Activated CD8-positive, alpha-beta T cell treated with anti-CD3 and anti-CD28 coated beads, Interleukin-2, amount 10 ng/mL, durations not matched to agents 7 days and 5 days (primary cell): Measurements from ENCODE around the gene MUC5B. TPM values are rescaled to one million over a fixed set of nuclear protein-coding genes. Genes with fewer than 3 reads are reported as not detected.

Experiments
- ATAC-seq: fragments of 150-1000 bp; cut with Tn5 transposase; one replicate; pipeline ENCODE4 v1.10.0; 2021; ENCODE audit warnings: moderate library complexity
- CTCF ChIA-PET: fragments of 350-600 bp; sonication (Branson Sonifier 250); formaldehyde crosslinking; loops from one replicate; lab custom pipeline; 2021; ENCODE audit warnings: antibody characterized with exemption; lab: Charles Lee
- POLR2A ChIA-PET: fragments of 350-600 bp; sonication (Branson Sonifier 250); formaldehyde crosslinking; loops from one replicate; lab custom pipeline; 2021; ENCODE audit warnings: antibody characterized with exemption; lab: Charles Lee
- DNase-seq: peaks from one replicate; pipeline ENCODE4 v3.0.0-alpha.2; 2020
- H3K27ac Mint-ChIP-seq: one replicate; pipeline ENCODE4 v1.8.0; 2021; ENCODE audit warnings: mild to moderate bottlenecking, mixed read lengths
- H3K27me3 Mint-ChIP-seq: one replicate; pipeline ENCODE4 v1.8.0; 2021; ENCODE audit warnings: low read depth, mixed read lengths
- H3K36me3 Mint-ChIP-seq: one replicate; pipeline ENCODE4 v1.8.0; 2021; ENCODE audit warnings: low read depth, mixed read lengths
- H3K4me1 Mint-ChIP-seq: one replicate; pipeline ENCODE4 v1.8.0; 2021; ENCODE audit warnings: low read depth, mixed read lengths
- H3K4me3 Mint-ChIP-seq: one replicate; pipeline ENCODE4 v1.8.0; 2021; ENCODE audit warnings: mild to moderate bottlenecking, mixed read lengths
- H3K9me3 Mint-ChIP-seq: one replicate; pipeline ENCODE4 v1.8.0; 2022; ENCODE audit warnings: mixed read lengths; ENCODE audit not compliant: insufficient read depth
- total RNA-seq, 2 experiments: library from RNA; stranded (reverse); gene quantifications; one replicate each; pipeline ENCODE4 v1.2.3, GENCODE V29; 2021

The MUC5B gene
- total RNA-seq, 2 experiments from 2014 or later: not detected

DNA sequence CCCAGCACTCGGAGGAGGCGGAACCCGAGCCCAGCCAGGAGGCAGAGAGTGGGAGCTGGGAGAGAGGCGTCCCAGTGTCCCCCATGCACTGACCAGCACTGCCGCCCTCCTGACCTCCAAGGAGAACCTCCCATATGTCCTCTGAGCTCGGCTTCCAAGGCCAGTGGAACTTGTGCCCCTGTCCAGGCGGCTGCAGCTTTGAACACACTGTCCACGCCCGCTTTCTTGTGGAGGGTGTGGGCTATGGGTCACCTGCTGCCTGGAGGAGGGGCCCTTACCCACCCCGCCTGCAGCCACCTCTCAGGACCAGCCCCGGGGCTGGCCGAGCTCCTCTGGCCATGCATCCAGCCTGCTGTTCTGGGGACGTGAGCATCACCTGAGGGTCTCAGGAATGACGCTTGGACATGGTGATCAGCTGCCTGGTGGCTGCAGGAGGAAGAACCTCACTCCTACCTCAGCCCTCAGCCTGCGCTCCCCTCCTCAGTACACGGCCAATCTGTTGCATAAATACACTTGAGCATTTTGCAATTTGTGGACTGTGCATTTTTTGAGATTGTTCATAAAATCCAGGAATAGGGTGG is 22.2 kb upstream of the MUC5B start:
- DNase-seq: no peak
- Mint-ChIP-seq H3K36me3 (no peaks in the 10 kb centered on the region), H3K27ac (no peak overlapping the region), H3K4me3 (no peak overlapping the region), H3K4me1 (no peaks in the 10 kb centered on the region), H3K27me3 (no peaks in the 10 kb centered on the region), H3K9me3 (no peaks in the 10 kb centered on the region)
- POLR2A ChIA-PET: no interaction called here
- no peak for ATAC-seq
- CTCF ChIA-PET: interaction anchor here (0.8 kb wide), 1 partner anchor 374 kb away, joined by 4 read pairs; no protein-coding TSS in a partner anchor

DNA sequence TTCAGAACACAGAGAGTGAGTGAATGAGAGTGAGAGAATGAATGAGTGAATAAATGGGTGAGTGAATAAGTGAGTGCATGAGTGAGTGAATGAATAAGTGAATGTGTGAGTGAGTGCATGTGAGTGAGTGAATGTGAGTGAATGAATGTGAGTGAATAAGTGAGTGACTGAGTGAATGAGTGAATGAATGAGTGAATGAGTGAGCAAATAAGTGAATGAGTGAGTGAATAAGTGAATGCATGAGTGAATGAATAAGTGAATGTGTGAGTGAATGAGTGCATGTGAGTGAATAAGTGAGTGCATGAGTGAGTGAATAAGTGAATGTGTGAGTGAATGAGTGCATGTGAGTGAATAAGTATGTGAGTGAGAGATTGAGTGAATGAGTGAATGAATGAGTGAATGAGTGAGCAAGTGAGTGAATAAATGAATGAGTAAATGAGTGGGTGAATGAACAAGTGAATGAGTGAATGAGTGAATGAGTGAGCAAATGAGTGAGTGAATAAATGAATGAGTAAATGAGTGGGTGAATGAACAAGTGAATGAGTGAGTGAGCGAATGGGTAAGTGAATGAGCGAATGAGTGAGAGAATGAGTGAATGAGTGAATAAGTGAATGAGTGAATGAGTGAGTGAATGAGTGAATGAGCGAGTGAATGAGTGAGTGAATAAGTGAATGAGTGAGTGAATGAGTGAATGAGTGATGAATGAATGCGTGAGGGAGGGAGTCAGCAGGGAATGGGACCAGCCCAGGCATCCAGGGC is 21.3 kb upstream of the MUC5B start:
- Mint-ChIP-seq H3K9me3 (no peaks in the 10 kb centered on the region), H3K27ac (no peak overlapping the region), H3K36me3 (no peaks in the 10 kb centered on the region), H3K4me3 (no peak overlapping the region), H3K4me1 (no peaks in the 10 kb centered on the region), H3K27me3 (no peaks in the 10 kb centered on the region)
- POLR2A ChIA-PET: no interaction called here
- no peak for ATAC-seq
- CTCF ChIA-PET: interaction anchor here (0.8 to 1.9 kb wide), 4 partner anchors 11 to 373 kb away, joined by 3 to 14 read pairs (median 4); no protein-coding TSS in a partner anchor
- DNase-seq: no peak

DNA sequence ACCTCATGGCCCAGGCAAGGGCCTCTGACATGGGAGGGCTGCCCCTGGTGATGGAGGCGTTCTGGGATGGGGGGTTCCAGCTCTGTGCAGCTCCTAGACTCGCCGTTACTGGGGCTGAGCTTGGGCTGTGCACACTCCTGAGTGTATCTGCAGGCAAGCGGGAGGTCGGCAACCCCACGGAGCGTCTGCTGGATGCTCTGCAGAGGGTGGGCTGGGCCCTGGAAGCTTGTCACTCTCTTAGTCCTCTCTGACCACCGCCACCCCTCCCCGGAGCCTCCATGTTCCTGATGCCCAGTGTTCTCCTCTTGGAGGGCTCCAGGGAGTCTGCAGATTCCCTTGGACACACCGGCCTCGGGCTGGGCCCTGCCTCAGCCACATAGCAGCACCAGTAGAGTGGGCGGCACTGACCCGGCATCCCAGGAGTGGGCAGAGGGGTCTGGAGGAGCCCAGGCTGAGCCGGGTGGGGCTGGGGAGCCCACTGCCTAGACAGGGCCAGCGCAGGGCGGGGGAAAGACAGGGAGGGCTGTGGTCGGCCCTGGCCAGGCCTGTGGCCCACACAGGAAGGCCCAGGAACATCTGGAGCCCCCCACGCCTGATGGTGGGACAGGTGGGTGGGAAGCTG is 20.6 kb upstream of the MUC5B start:
- peak; percentile 28 for DNase-seq
- no peaks in the 10 kb centered on the region for H3K36me3 Mint-ChIP-seq
- H3K9me3 Mint-ChIP-seq: no peaks in the 10 kb centered on the region
- H3K4me1 Mint-ChIP-seq: no peaks in the 10 kb centered on the region
- no peaks in the 10 kb centered on the region for H3K27me3 Mint-ChIP-seq
- ChIA-PET POLR2A (no interaction called here), CTCF (interaction anchor here (0.9 to 1.9 kb wide), 4 partner anchors 10 to 372 kb away, joined by 3 to 14 read pairs (median 4); no protein-coding TSS in a partner anchor)
- H3K4me3 Mint-ChIP-seq: no peak overlapping the region
- no peak overlapping the region for H3K27ac Mint-ChIP-seq
- ATAC-seq: peak; percentile 7

DNA sequence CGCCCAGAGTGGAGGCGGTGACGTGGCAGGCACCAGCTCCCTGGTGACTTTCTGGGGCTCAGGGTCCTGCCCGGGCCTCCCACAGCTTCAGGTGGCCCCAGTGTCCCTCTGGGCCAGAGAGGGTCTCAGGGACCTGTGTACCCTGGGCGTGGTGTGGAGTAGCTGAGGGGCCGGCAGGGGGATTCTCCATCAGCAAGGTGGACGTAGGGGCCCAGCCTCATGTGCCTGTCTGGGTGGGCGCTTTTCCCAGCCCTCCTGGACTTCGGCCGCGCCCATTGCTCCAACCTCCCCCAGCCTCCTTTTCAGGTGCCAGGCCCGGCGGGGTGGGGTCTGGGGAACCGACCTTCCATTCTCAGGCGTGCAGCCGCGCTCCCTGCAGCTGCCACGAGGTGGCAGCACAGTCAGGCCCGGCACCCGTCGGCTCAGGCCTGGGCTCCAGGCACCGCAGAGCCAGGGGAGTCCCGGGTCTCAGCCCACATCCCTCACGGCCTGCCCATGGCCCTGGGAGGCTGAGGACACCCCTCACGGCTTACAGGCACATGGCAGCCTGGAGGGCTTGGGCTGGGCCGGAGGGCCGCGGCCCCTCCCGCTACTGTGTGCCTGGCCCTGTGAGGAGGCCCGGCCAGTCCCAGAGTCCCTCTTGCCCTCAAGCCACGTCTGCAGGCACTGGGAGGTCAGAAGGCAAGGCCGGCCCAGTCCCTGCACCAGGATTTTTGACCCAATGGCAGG is 19.9 kb upstream of the MUC5B start:
- no peaks in the 10 kb centered on the region for H3K36me3 Mint-ChIP-seq
- ATAC-seq: peak; percentile 77
- no peaks in the 10 kb centered on the region for H3K27me3 Mint-ChIP-seq
- CTCF ChIA-PET: interaction anchor here (0.9 to 1.9 kb wide), 4 partner anchors 9 to 372 kb away, joined by 3 to 14 read pairs (median 4); no protein-coding TSS in a partner anchor
- H3K27ac Mint-ChIP-seq: no peak overlapping the region
- POLR2A ChIA-PET: no interaction called here
- H3K4me1 Mint-ChIP-seq: no peaks in the 10 kb centered on the region
- no peak overlapping the region for H3K4me3 Mint-ChIP-seq
- H3K9me3 Mint-ChIP-seq: no peaks in the 10 kb centered on the region
- DNase-seq: peak; percentile 63

DNA sequence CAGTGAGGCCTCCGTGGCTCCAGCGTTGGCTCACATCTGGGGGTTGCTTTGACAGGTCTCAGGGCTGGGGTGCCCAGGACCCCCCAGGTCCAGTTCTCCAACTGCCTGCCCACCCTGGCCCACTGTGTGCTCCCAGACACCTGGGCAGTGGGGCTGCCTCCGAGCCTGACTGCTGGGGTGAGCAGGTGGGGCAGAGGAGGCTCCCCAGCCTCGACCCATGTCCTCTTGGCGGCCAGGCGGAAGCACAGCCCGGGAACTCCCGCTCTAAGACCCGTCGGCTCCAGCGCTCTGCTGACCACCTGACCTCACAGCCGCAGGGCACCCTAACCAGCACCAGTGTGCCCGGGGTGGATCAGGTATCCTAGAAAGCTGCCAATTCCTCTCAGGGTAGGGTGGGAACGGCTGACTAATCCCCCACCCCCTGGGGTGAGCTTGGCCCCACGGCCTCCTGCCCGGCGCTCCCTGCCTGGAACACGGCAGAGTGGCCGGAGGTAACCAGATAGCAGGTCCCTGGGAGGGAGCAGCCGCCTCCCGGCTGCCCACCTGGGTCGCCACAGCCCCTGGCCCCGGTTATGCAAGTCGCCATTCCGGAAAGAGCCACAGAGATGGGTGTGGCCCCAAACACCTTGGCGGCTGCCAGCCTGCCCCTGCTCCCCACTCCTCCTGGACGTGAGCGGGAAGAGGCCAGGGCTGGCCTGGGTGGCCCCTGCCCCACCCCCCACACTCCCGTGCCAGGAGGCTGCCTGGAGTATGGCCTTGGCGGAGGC is 19.2 kb upstream of the MUC5B start:
- CTCF ChIA-PET: interaction anchor here (0.9 to 1.9 kb wide), 2 partner anchors 292 to 371 kb away, joined by 3 to 14 read pairs; no protein-coding TSS in a partner anchor
- H3K27ac Mint-ChIP-seq: no peak overlapping the region
- POLR2A ChIA-PET: interaction anchor here (0.6 kb wide), 1 partner anchor 241 kb away, joined by 4 read pairs; no protein-coding TSS in a partner anchor
- ATAC-seq (no peak), DNase-seq (no peak)
- no peaks in the 10 kb centered on the region for H3K4me1 Mint-ChIP-seq
- H3K27me3 Mint-ChIP-seq: no peaks in the 10 kb centered on the region
- H3K4me3 Mint-ChIP-seq: no peak overlapping the region
- H3K9me3 Mint-ChIP-seq: no peaks in the 10 kb centered on the region
- H3K36me3 Mint-ChIP-seq: no peaks in the 10 kb centered on the region

DNA sequence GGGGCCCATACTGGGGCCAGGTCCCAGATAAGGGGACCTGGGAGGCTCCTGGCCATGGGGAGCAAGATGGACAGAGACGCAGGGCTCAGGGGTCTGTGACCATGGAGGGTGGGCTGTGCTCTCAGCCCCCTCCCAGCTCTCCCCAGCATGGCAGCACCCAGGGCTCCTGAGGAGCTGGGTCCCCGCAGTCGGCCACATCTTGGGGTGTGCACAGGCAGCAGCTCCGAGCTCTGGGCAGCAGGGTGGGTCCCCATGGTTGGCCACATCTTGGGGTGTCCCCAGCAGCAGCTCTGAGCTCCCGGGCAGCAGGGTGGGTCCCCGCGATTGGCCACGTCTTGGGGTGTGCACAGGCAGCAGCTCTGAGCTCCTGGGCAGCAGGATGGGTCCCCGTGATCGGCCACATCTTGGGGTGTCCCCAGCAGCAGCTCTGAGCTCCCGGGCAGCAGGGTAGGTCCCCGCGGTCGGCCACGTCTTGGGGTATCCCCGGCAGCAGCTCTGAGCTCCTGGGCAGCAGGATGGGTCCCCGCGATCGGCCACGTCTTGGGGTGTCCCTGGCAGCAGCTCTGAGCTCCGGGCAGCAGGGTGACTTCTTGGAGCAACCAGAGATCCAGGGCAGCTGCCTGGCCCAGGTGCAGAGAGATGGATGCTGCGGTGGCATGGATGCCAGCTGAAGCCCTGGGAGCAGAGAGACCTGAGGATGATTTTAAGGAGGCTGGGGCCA is 18.3 kb upstream of the MUC5B start:
- POLR2A ChIA-PET: interaction anchor here (0.5 kb wide), 1 partner anchor 333 kb away, joined by 3 read pairs; no protein-coding TSS in a partner anchor
- CTCF ChIA-PET: interaction anchor here (1.1 kb wide), 1 partner anchor 370 kb away, joined by 3 read pairs; no protein-coding TSS in a partner anchor
- DNase-seq (no peak), ATAC-seq (no peak)
- H3K36me3 Mint-ChIP-seq: no peaks in the 10 kb centered on the region
- no peaks in the 10 kb centered on the region for H3K9me3 Mint-ChIP-seq
- H3K27me3 Mint-ChIP-seq: no peaks in the 10 kb centered on the region
- H3K4me3 Mint-ChIP-seq: no peak overlapping the region
- H3K4me1 Mint-ChIP-seq: no peaks in the 10 kb centered on the region
- no peak overlapping the region for H3K27ac Mint-ChIP-seq

DNA sequence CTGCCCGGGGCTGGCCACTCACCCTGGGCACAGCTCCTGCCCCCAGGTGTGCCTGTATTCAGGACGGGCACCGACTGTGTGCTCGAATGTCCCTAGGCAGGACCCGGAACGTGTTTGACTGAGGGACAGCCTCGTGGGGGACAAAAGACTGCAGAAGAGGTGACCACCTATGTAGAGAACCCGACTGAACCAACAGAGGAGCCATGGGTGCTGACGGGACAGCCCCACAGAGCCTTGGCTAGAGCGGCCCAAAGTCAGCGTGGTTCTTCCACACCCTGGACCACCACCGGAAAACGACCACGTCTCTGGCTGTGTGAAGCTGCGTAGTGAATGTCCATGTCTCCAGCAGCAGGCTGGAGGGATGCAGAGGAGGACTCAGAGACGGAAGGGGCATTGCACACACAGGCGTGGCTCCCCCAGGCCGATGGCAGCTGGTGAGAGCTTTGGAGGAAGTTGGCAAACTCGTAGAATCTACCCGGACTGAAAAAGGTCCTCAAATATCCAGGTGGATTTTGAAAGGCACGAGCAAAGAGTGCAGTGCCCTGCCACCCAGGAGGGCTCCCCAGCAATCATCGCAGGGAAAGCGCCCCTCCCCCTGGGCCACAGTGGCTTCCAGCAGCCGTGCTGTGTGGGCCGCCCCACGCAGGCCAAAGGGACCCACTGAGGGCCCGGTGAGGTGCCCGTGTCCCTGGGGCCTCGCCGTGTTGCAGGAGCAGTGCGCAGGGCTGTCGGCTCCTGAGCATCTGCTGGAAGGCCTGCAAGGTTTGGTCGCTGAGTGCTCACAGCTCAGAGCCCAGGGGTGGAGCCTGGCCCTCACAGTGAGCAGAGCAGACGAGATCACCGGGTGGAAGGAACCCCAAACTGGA is 17.5 kb upstream of the MUC5B start:
- H3K4me1 Mint-ChIP-seq: no peaks in the 10 kb centered on the region
- DNase-seq: no peak
- H3K36me3 Mint-ChIP-seq: no peaks in the 10 kb centered on the region
- ChIA-PET POLR2A (interaction anchor here (0.5 kb wide), 1 partner anchor 334 kb away, joined by 3 read pairs; no protein-coding TSS in a partner anchor), CTCF (interaction anchor here (1.1 kb wide), 1 partner anchor 369 kb away, joined by 3 read pairs; no protein-coding TSS in a partner anchor)
- H3K9me3 Mint-ChIP-seq: no peaks in the 10 kb centered on the region
- no peaks in the 10 kb centered on the region for H3K27me3 Mint-ChIP-seq
- ATAC-seq: no peak
- no peak overlapping the region for H3K27ac Mint-ChIP-seq
- no peak overlapping the region for H3K4me3 Mint-ChIP-seq

DNA sequence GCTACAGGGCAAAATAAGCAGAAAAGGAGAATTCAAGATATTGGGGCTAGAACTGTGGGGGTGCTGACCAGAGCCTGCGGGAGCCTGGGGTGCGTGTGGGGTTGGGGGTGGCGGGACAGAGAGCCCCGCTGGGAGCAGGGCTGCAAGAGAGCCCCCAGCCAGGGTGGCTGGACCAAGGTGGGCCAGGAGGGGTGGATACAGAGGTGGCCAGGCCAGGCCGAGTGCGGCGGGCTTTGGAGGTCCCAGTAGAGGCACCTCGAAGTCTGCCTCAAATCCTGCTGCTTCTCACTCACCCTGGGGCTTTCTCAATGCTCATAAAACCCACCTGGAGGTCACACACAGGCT is 16.9 kb upstream of the MUC5B start:
- ATAC-seq: no peak
- H3K27me3 Mint-ChIP-seq: no peaks in the 10 kb centered on the region
- no peaks in the 10 kb centered on the region for H3K36me3 Mint-ChIP-seq
- no peak overlapping the region for H3K4me3 Mint-ChIP-seq
- no peak overlapping the region for H3K27ac Mint-ChIP-seq
- ChIA-PET CTCF (no interaction called here), POLR2A (no interaction called here)
- no peak for DNase-seq
- H3K4me1 Mint-ChIP-seq: no peaks in the 10 kb centered on the region
- peaks cover under 1% of the 10 kb centered on the region for H3K9me3 Mint-ChIP-seq

DNA sequence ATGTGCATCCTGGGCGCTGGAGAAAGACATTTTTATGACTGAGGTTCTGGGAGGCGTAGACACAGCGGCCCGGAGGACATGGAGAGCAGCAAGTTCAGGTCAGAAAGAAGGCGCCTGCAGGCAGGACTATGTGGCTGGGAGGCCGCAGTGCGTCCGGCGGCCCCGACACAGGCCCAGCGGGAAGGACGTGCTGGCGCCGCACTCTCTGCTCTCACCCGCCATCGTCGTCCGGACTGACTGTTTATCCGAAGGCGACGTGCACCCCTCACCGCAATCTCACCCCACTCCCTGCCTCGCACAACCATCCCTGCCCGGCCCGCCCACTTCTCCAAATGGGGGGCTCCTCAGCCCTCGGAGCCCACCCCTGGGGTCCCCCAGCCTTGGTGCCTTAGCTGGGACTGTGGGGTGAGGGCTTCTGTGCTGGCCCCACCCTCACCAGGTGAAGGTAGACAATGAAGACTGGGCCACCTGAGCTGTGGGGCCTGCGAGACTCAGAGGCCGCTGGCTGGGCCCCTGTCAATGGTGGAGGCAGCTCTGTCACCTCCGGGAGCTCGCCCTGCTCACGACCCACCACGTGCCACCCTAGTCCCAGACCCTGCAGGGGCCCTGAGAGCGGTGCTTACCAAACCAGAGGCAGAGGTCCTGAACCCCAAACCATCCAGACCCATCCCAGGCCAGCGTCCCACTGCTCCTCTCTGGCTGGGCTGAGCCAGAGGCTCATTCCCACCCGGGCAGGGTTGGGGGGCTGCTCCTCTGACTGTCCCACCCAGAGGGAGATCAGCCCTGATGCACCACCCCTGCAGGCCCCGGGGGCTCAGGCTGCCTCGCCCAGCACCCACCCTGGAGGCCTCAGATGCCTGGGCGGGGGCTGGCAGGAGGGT is 16.2 kb upstream of the MUC5B start:
- H3K36me3 Mint-ChIP-seq: peaks cover 4% of the 10 kb centered on the region
- no peaks in the 10 kb centered on the region for H3K4me1 Mint-ChIP-seq
- ATAC-seq: no peak
- CTCF ChIA-PET: no interaction called here
- no peak overlapping the region for H3K27ac Mint-ChIP-seq
- H3K9me3 Mint-ChIP-seq: peaks cover 7% of the 10 kb centered on the region
- peaks cover 5% of the 10 kb centered on the region for H3K27me3 Mint-ChIP-seq
- DNase-seq: no peak
- no peak overlapping the region for H3K4me3 Mint-ChIP-seq
- POLR2A ChIA-PET: no interaction called here
